ENCODE results near the gene TSPAN9.
A peak's percentile ranks its signal among the peaks of the same experiment; 100 is the strongest.

Gene TSPAN9

DNA sequence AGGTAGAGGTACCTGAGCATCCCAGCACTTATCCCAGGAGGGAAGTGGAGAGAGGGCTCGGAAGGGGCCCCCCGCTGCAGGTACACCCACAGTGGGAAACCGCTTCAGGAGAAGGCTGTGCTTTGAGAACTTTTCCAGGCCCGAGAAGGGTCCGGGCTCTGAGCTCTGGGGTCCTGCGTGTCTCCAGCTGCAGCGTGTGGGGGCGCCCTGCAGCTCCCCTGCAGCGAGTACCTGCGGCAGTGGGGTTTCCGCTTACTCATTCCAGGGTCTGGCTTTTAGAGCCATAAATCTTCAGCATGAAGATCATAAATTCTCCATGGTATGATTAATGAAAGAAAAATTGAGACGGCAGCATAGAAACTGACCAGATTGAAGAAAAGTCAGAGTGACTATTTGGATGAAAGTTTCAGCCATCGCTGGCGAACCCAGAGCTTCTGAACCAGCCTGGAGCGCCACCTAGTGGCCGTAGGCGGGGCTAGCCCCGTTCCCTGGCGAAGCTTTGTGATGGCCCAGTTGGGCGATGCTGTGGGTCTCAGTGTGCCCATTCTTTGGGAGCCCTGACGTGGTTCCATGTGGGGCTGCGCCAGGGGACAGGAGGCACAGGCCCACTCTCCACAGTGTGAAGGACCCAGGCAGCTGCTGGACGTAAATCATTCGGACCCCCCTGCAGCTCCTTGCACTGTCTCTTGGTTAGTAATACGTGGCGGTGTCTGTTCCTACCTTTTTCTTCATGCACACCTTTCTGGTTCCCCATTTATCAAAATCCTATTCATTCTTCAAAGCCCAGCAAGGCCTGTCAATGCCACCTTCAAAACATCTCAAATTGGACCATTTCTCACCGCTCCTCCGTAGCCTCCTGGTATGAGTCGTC lies 198.2 kb downstream of the TSPAN9 start:
- peak; percentile 32 for DNase-seq (ENCODE audit: low read depth)

GRCh38 chr12:3276226-3276625 lies 199.0 kb downstream of the TSPAN9 start:
- DNase-seq (ENCODE audit: low read depth) = no peak

DNA sequence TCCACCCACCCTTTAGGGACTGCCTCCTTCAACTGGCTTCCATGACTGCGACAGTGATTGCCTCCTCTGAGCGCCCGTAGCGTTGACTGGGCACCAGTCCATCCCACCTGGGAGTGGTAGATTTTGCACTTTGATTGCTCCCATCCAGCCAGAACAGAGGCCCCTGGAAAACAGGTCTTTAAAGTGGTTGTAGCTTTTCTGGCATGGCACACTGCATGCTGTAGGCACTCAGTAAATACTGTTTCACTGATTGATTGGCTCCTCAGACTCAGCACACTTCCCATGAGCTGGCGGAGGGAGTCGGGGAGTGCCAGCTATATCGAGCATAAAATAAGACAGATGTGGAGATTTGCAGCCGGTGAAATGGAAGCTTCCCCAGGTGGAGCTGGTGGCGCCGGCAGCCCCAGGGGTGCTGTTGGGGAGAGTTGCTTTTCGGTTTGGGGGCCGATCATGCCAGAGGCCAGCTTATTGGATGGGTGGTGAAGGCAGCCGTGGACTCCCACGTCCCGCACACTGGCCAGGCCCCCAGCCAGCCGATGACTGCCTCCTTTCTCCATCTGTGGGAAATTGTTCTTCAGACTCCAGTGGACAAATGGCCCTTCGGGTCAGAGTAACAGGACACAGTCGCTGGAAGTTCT lies 200.2 kb downstream of the TSPAN9 start:
- no peak for DNase-seq (ENCODE audit: low read depth)

DNA sequence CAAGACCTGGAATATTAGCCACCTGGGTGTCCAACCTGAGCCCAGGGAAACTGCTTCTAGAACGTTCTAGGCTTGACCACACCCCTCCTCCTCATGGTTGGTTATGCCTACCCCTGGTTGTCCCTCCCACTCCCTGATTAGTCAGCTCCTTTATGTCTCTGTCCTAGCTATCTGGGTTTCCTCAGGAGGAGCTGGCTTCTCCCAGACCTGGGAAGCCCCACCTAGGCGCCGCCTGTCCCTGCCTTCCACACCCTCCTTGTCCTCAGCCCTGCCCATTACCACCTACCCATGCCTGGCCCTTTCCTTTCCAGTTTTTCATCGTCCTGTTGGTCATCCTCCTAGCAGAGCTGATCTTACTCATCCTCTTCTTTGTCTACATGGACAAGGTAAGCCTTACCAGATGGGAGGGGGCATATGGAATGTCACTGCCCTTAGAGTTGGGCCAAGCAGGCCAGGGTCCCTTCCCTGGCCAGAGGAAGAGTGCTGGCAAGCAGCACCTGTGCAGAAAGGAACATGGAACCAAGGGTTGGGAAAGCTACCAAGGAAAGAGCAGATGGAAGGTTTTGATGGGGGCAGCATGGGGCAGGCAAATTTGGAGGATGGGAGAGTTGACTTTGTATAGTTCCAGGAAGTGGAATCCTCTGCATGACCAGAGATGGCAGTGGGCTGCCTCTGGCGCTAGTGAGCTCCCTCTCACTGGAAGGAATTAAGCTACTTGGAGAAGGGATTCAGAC lies 201.7 kb downstream of the TSPAN9 start:
- DNase-seq (ENCODE audit: low read depth) = no peak

- DNase-seq (ENCODE audit: low read depth) = no peak
Measured at GRCh38 chr12:3279415-3279780, 202.2 kb downstream of the TSPAN9 start.

- no peak for DNase-seq (ENCODE audit: low read depth)
Measured at GRCh38 chr12:3279832-3280231, 202.7 kb downstream of the TSPAN9 start.

- no peak for DNase-seq (ENCODE audit: low read depth)
Measured at GRCh38 chr12:3280967-3281366, 203.8 kb downstream of the TSPAN9 start.

DNA sequence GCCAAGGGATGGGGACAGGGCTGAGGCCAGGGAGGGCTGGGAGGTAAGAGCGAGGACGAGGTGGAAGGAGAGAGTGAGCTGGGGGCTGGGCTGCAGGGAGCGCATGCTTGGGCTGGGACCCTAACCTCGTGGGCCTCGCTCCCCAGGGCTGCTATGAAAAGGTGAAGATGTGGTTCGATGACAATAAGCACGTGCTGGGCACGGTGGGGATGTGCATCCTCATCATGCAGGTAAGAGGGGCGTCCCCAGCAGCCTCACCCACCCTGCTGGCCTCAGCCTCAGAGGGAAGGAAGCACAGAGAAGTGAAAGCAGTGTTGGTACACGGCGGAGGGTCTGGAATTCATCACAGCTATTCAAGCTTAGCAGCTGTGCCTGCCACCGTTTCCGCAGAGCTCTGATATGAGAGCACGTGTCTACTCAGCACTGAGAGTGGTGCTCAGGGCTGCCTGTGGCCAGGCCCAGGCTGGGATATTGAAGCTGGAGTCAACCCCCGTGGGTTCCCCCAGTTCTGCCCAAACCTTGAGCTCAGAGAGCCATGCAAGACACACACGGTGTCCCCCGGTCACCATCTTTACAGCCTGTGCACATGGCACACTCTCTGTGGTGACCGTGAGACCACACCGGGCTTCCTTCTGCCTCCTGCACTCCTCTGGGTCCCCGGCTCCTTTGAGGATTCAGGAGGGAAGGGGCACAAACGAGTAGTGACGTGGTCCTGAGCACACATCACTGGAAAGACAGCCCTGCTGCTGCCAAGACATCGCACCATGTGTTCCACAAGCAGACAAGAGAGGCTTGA lies 204.6 kb downstream of the TSPAN9 start:
- no peak for DNase-seq (ENCODE audit: low read depth)

- no peak for DNase-seq (ENCODE audit: low read depth)
Measured at GRCh38 chr12:3282384-3282670, 205.1 kb downstream of the TSPAN9 start.

GRCh38 chr12:3283137-3283680 lies 206.0 kb downstream of the TSPAN9 start:
- DNase-seq (ENCODE audit: low read depth) = no peak

- DNase-seq (ENCODE audit: low read depth) = no peak
Measured at GRCh38 chr12:3284405-3284804, 207.2 kb downstream of the TSPAN9 start.

- no peak for DNase-seq (ENCODE audit: low read depth)
Measured at GRCh38 chr12:3285570-3285969, 208.4 kb downstream of the TSPAN9 start.

DNA sequence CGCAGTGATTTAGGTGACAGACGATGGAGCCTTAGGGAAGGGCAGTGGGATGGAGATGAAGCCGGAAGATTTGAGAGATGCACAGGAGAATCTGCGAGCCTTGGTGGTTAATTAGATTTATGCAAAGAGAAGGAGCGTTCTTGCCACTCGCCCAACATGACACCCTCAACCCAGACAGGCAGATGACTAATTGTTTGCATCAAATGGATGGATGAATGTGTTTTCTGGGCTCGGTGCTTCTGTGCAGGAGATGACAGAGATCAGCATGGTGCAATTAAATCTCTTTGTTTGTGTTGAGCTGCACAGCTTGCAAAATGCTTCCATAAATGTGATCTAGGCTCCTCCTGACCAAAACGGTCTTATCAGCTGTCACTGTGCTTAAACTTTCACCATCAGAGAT lies 211.5 kb downstream of the TSPAN9 start:
- no peak for DNase-seq (ENCODE audit: low read depth)

DNA sequence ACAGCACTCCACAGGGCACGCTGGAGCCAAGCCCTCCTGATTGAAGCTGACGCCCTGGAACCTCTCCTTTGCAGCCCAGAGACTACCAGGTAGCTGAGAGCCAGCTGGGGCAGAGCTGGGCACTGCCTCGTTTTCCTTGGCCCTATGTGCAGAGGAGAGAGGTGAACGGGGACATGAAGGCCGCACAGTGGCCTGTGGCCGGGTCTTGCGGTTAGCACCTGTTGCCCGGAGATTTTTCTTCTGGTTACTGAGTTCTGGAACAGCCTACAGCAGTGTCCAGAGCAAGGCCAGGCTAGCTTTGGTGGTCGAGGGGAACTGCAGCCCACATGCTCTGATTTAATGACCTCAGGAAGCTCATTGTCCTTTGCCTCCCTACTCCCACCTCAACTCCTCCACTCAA lies 212.5 kb downstream of the TSPAN9 start:
- DNase-seq (ENCODE audit: low read depth) = no peak

DNA sequence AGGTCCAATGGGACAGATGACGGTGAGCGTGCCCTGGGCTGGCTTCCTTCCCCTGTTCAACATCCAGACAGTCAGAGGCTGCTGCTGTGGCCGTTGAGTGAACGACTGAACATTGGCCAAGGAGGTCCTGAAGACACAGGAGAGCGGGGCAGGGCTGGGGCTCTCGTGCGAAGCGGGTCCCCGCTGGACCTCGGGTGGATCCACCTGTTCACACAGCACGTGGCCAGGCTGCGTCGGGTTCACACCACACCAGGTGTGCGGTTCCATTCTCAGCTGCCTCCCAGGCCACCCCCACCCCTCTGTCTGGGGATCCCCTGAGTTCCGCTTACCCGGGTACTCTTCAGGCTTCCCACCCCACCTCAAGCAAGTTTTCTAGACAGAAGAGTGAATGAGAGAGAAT lies 214.8 kb downstream of the TSPAN9 start:
- DNase-seq (ENCODE audit: low read depth) = no peak

DNA sequence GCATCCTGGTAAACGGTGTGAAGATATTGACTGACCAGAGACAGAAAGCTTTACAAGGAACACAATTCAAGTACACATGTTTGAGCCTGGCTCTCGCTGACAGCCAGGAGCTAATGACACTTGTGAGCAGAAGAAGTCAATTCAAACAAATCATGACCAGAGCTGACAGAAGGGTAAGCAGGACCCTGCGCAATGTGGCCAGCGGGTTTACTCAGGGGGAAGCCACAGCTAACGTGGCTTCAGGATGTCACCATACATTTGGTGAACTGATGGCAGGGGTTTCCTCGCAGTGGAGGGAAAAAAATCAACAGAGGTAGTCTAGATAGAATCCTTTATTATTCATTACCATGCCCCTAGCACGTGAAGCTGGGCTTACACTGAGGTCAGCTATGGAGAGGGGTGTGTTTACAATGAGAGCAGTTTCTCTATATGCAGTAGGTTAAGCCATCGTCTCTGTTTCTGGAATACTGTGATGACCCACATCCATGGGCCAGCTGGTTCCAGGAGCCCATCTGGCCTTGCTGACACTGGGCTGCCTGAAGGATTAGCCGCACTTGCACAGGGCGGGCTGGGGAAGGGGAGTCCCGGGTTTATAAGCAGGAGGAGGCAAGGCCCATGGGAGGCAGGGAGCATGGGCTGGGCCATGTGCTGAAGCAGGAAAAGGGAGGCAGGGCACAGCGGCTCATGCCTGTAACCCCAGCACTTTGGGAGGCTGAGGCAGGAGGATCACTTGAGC lies 215.7 kb downstream of the TSPAN9 start:
- DNase-seq (ENCODE audit: low read depth) = no peak

GRCh38 chr12:3293446-3294161 lies 216.4 kb downstream of the TSPAN9 start:
- DNase-seq (ENCODE audit: low read depth) = no peak

GRCh38 chr12:3294481-3294911 lies 217.3 kb downstream of the TSPAN9 start:
- DNase-seq (ENCODE audit: low read depth) = no peak

- DNase-seq (ENCODE audit: low read depth) = no peak
Measured at GRCh38 chr12:3295225-3295624, 218.0 kb downstream of the TSPAN9 start.

DNA sequence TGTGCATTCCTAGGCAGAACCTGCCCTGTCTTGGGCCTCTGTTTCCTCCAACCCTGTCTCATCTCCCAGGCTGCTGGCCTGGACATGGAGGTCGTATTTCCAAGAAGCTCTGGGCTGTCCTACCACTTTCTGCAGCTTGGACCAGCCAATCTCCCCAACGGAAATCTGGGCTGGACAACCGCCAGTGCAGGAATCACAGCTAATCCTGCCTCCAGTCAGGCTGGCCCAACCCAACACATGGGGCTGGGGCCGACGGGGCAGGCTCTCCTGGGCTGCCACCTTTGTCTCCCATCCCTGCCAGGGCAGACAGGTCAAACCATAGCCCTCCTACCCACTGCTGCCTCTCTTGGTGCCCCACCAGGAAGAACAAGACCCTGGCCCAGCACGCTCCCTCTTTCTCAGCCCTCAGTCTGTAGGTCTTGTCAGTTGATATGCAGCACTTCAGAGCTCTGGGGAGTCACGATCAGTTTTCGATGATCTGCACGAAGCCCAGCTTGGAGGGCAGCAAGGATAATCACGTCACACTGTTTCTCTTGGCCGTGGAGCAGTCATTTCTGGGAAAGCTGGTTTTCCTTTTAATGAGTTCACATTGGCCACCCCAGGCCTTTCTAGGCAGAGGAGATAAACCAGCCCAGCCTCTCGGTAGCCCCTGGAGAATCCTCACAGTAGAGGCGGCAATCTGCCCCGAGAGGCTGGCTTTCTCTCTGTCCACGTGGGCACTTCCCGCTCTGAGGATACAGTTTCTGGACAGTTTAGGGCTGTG lies 218.6 kb downstream of the TSPAN9 start:
- no peak for DNase-seq (ENCODE audit: low read depth)

Measured in non-pigmented ciliary epithelial cell (primary cell).